Measurements from ENCODE around the gene RTEL1. TPM values are rescaled to one million over a fixed set of nuclear protein-coding genes. Genes with fewer than 3 reads are reported as not detected.
A peak's percentile ranks its signal among the peaks of the same experiment; 100 is the strongest.

RTEL1 gene
- total RNA-seq, 2 experiments from 2014 or later: 44.5 to 44.7 TPM

DNA sequence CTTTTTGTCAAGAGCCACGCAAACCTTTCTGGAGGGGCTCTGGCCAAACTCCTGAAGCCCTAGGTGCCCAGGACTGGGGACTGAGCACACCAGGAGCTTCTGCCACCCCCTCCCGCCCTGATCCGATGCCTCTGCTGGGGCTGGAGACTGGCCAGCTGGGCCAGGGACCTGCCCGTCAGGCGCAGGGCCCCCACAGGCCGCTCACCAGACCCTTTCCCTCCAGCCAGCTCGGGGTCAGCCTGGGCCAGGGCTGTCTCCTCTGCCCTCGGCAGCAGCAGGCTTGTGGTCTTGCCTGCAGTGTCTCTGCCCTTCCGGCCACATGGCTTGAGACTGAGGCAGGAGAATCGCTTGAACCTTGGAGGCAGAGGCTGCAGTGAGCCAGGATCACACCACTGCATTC is 14.6 kb downstream of the RTEL1 start:
- Mint-ChIP-seq H3K36me3 (ENCODE audit: low read depth) (peaks cover 30% of the 10 kb centered on the region), H3K9me3 (ENCODE audit: low read depth) (no peaks in the 10 kb centered on the region), H3K27ac (no peak overlapping the region), H3K4me3 (no peak overlapping the region), H3K4me1 (no peaks in the 10 kb centered on the region), H3K27me3 (no peaks in the 10 kb centered on the region)
- intact Hi-C loops (cut with DNase I, micrococcal nuclease): no loop called here
- CTCF ChIA-PET: no interaction called here
- POLR2A ChIA-PET: no interaction called here
- DNase-seq: no peak
- ATAC-seq: no peak

- intact Hi-C loops (cut with DNase I, micrococcal nuclease): no loop called here
- no peaks in the 10 kb centered on the region for H3K27me3 Mint-ChIP-seq
- DNase-seq (no peak), ATAC-seq (no peak)
- no peaks in the 10 kb centered on the region for H3K4me1 Mint-ChIP-seq
- POLR2A ChIA-PET: no interaction called here
- CTCF ChIA-PET: no interaction called here
- no peaks in the 10 kb centered on the region for H3K9me3 Mint-ChIP-seq (ENCODE audit: low read depth)
- H3K4me3 Mint-ChIP-seq: no peak overlapping the region
- H3K27ac Mint-ChIP-seq: no peak overlapping the region
- H3K36me3 Mint-ChIP-seq (ENCODE audit: low read depth): peaks cover 28% of the 10 kb centered on the region
Measured at GRCh38 chr20:63673951-63674350, 15.8 kb downstream of the RTEL1 start.

DNA sequence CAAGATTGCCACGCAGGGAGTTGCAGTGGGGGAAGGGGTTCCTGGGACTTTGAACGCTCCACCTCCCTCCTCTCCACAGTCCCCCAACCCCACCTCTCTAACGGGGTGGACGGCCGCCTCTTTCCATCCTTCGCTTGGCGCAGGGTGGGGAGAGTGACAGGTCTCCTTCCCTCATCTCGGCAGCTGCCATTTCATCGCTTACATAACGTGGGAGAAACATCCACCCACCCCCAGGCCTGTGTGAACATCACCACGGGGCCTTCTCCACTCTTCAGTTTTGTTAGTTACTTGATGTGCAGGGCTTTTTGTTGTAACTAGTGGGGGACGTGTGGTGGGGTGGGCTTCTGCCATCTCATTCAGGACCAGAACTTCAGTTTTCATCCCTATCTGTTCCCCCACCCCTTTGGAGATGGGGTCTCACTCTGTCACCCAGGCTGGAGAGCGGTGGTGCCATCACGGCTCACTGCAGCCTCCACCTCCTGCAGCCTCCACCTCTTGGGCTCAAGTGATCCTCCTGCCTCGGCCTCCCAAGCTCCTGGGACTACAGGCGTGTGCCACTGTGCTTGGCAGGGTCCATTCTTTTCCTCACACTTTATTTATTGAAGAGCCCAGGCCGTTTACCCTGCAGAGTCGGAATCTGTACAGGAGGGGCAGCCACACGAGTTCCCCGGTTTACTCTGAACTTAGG is 17.7 kb downstream of the RTEL1 start:
- CTCF ChIA-PET: interaction anchor here (0.5 kb wide), 1 partner anchor 1135 kb away, joined by 4 read pairs; no protein-coding TSS in a partner anchor
- no peaks in the 10 kb centered on the region for H3K9me3 Mint-ChIP-seq (ENCODE audit: low read depth)
- no peaks in the 10 kb centered on the region for H3K4me1 Mint-ChIP-seq
- H3K4me3 Mint-ChIP-seq: no peak overlapping the region
- intact Hi-C loops (cut with DNase I, micrococcal nuclease): no loop called here
- no peak for DNase-seq
- peaks cover 26% of the 10 kb centered on the region for H3K36me3 Mint-ChIP-seq (ENCODE audit: low read depth)
- no peak for ATAC-seq
- POLR2A ChIA-PET: no interaction called here
- no peaks in the 10 kb centered on the region for H3K27me3 Mint-ChIP-seq
- H3K27ac Mint-ChIP-seq: no peak overlapping the region

DNA sequence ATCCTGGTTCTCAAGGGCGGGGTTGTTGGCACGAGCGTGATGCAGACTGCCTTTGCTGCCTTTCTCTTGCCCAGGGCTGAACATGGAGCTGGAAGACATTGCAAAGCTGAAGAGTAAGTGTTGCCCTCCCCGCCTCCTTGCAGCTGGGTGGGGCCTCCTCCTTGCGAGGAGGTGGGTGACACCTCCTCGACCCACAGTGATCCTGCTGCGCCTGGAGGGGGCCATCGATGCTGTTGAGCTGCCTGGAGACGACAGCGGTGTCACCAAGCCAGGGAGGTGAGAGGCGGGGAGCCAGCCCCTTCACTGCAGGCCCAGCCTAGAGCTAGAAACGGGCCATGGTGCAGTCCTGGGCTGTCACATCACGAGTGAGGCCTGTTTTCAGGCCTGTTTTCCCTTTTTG is 20.0 kb downstream of the RTEL1 start:
- no peak overlapping the region for H3K4me3 Mint-ChIP-seq
- H3K36me3 Mint-ChIP-seq (ENCODE audit: low read depth): peaks cover 25% of the 10 kb centered on the region

GRCh38 chr20:63678667-63679465 is 20.8 kb downstream of the RTEL1 start:
- ChIA-PET CTCF (no interaction called here), POLR2A (no interaction called here)
- Mint-ChIP-seq H3K4me3 (no peak overlapping the region), H3K27ac (no peak overlapping the region), H3K27me3 (no peaks in the 10 kb centered on the region), H3K36me3 (ENCODE audit: low read depth) (peaks cover 23% of the 10 kb centered on the region), H3K9me3 (ENCODE audit: low read depth) (no peaks in the 10 kb centered on the region), H3K4me1 (peaks cover 2% of the 10 kb centered on the region)
- intact Hi-C loops (cut with DNase I, micrococcal nuclease): no loop called here
- no peak for ATAC-seq
- DNase-seq: no peak

More for the DNA sequence above, 20.0 kb downstream of the RTEL1 start:
- Mint-ChIP-seq H3K27me3 (no peaks in the 10 kb centered on the region), H3K9me3 (ENCODE audit: low read depth) (no peaks in the 10 kb centered on the region), H3K4me1 (peaks cover 2% of the 10 kb centered on the region), H3K27ac (no peak overlapping the region)
- intact Hi-C loops (cut with DNase I, micrococcal nuclease): no loop called here
- DNase-seq (no peak), ATAC-seq (no peak)
- ChIA-PET POLR2A (no interaction called here), CTCF (no interaction called here)

GRCh38 chr20:63679799-63680305 is 21.7 kb downstream of the RTEL1 start:
- Mint-ChIP-seq H3K36me3 (ENCODE audit: low read depth) (peaks cover 23% of the 10 kb centered on the region), H3K4me1 (peaks cover 6% of the 10 kb centered on the region), H3K4me3 (no peak overlapping the region), H3K27me3 (no peaks in the 10 kb centered on the region), H3K9me3 (ENCODE audit: low read depth) (no peaks in the 10 kb centered on the region), H3K27ac (no peak overlapping the region)
- no peak for ATAC-seq
- CTCF ChIA-PET: no interaction called here
- intact Hi-C loops (cut with DNase I, micrococcal nuclease): no loop called here
- POLR2A ChIA-PET: no interaction called here
- DNase-seq: no peak

DNA sequence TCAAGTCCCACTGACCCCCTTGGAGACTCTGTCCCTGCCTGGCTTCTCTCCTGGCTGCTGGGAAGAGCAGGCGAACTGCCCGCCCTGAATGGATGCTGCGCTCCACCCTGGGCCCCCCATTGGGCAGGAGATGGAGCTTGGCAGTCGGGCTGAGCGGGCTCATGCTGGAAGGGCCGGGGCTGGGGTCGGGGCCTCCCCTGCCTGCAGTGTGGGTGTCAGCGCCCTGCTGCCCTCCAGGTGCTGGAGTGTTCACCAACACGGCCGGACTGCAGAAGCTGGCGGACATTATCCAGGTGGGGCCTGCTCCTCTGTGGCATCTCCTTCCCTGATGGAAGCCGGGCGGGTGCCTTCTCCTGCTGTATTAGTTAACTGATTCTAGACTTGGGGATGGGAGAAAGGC is 22.3 kb downstream of the RTEL1 start:
- Mint-ChIP-seq H3K9me3 (ENCODE audit: low read depth) (no peaks in the 10 kb centered on the region), H3K27me3 (no peaks in the 10 kb centered on the region), H3K27ac (no peak overlapping the region), H3K4me1 (peaks cover 6% of the 10 kb centered on the region), H3K36me3 (ENCODE audit: low read depth) (peaks cover 23% of the 10 kb centered on the region), H3K4me3 (no peak overlapping the region)
- ChIA-PET CTCF (interaction anchor here (0.6 kb wide), 1 partner anchor 437 kb away, joined by 3 read pairs; no protein-coding TSS in a partner anchor), POLR2A (no interaction called here)
- intact Hi-C loops (cut with DNase I, micrococcal nuclease): no loop called here
- no peak for ATAC-seq
- DNase-seq: no peak

DNA sequence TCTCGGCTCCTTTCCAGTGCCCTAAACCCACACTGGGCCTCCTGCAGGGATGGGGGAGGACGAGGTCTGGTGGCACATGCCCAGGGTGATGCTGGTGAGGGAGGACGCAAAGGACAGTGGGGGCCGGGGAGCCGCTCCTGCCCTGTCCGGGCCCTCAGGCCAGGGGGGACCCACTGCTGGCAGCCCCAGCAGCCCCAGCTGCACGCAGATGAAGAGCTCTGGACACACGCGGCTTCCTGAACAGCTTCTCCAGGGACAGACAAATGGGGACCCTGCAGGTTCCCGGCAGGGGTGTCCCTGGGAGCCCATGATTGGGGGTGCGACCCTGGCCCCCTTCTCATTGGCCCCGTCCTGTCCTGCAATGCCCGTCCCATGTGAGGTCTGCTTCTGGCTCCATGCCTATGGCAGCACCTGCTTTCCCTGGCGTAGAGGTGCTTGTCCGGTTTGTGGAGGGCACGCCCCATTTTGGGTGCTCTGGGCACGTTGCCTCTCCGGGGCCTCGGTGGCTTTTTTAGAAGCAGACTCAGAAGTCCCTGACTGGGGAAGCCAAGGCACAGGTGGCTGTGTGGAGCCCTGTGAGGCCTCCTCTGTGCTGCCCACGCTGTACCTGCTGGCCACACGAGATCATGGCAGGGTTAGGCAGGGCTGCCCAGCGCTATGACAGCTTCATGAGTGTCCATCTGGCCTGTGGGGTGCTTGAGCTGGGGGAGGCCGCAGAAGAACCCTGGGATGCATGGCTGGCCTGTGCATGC is 22.9 kb downstream of the RTEL1 start:
- no peak for DNase-seq
- Mint-ChIP-seq H3K27ac (no peak overlapping the region), H3K4me1 (peaks cover 6% of the 10 kb centered on the region), H3K4me3 (no peak overlapping the region), H3K36me3 (ENCODE audit: low read depth) (peaks cover 18% of the 10 kb centered on the region), H3K9me3 (ENCODE audit: low read depth) (no peaks in the 10 kb centered on the region), H3K27me3 (no peaks in the 10 kb centered on the region)
- POLR2A ChIA-PET: no interaction called here
- intact Hi-C loops (cut with DNase I, micrococcal nuclease): no loop called here
- CTCF ChIA-PET: interaction anchor here (0.6 kb wide), 1 partner anchor 436 kb away, joined by 3 read pairs; no protein-coding TSS in a partner anchor
- no peak for ATAC-seq

GRCh38 chr20:63681609-63682142 is 23.6 kb downstream of the RTEL1 start:
- peaks cover 14% of the 10 kb centered on the region for H3K36me3 Mint-ChIP-seq (ENCODE audit: low read depth)
- H3K9me3 Mint-ChIP-seq (ENCODE audit: low read depth): no peaks in the 10 kb centered on the region
- CTCF ChIA-PET: no interaction called here
- intact Hi-C loops (cut with DNase I, micrococcal nuclease): no loop called here
- no peak overlapping the region for H3K27ac Mint-ChIP-seq
- no peaks in the 10 kb centered on the region for H3K27me3 Mint-ChIP-seq
- POLR2A ChIA-PET: no interaction called here
- peaks cover 12% of the 10 kb centered on the region for H3K4me1 Mint-ChIP-seq
- DNase-seq (no peak), ATAC-seq (no peak)
- no peak overlapping the region for H3K4me3 Mint-ChIP-seq

DNA sequence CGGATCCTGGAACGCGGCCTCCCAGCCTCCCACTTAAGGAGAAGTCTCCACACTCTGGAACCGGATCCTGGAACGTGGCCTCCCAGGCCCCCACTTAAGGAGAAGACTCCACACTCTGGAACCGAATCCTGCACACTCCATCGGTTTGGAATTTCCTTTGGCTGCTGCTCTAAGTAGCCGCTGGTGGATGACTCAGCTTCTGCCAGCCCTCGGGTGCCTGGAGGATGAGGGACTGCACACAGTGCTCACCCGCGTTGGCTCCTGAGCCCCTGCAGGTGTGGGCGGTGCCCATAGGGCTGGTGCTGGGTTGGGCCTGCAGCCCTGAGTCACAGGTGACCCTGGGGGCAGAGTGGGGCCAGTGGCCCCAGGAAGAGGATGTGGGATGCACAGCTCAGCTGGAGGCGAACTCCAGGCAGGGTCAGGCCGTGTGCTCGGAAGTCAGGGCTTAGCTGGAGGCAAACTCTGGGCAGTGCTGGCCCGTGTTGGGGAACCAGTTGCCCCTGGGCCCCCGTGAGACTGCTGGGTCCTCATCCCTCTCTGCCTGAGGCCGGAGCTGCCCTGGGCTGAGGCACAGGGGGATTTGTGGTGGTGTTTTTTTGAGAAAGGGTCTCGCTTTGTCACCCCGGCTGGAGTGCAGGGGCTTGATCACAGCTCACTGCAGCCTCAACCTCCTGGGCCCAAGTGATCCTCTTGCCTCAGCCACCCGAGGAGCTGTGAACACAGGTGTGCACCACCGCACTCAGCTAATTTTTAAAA is 24.4 kb downstream of the RTEL1 start:
- ATAC-seq (peak; percentile 40), DNase-seq (peak; percentile 34)
- no peaks in the 10 kb centered on the region for H3K27me3 Mint-ChIP-seq
- H3K36me3 Mint-ChIP-seq (ENCODE audit: low read depth): peaks cover 10% of the 10 kb centered on the region
- peaks cover 19% of the 10 kb centered on the region for H3K4me1 Mint-ChIP-seq
- ChIA-PET POLR2A (no interaction called here), CTCF (interaction anchor here (0.6 kb wide), 2 partner anchors 112 to 139 kb away, joined by 3 read pairs; no protein-coding TSS in a partner anchor)
- intact Hi-C loops (cut with DNase I, micrococcal nuclease): no loop called here
- H3K4me3 Mint-ChIP-seq: no peak overlapping the region
- no peaks in the 10 kb centered on the region for H3K9me3 Mint-ChIP-seq (ENCODE audit: low read depth)
- H3K27ac Mint-ChIP-seq: no peak overlapping the region

Measured in activated CD4-positive, alpha-beta T cell treated with anti-CD3 and anti-CD28 coated beads for 36 hours (primary cell).